ENCODE measurements around the gene YY1AP1.
"Not testable (repeated sequence)": the region's sequence is repeated elsewhere in the genome, so short reads cannot be mapped to it uniquely, and the experiment has no call there.

The YY1AP1 gene

GRCh38 chr1:155648207-155649147 is 40.1 kb downstream of the YY1AP1 start:
- no peak for DNase-seq (ENCODE audit: low read depth, low spot score)

GRCh38 chr1:155646307-155646706 is 42.3 kb downstream of the YY1AP1 start:
- DNase-seq (ENCODE audit: low read depth, low spot score), result no peak

- DNase-seq (ENCODE audit: low read depth, low spot score), result no peak
These were observed 42.9 kb downstream of the YY1AP1 start for GRCh38 chr1:155645648-155646047.

- DNase-seq (ENCODE audit: low read depth, low spot score), result no peak
These were observed 43.5 kb downstream of the YY1AP1 start for GRCh38 chr1:155645034-155645598.

GRCh38 chr1:155643230-155643629 is 45.3 kb downstream of the YY1AP1 start:
- no peak for DNase-seq (ENCODE audit: low read depth, low spot score)

GRCh38 chr1:155642559-155643180 is 45.9 kb downstream of the YY1AP1 start:
- not testable (repeated sequence) for DNase-seq (ENCODE audit: low read depth, low spot score)

GRCh38 chr1:155640367-155640766 is 48.2 kb downstream of the YY1AP1 start:
- no peak for DNase-seq (ENCODE audit: low read depth, low spot score)

GRCh38 chr1:155636397-155637153 is 52.0 kb downstream of the YY1AP1 start:
- DNase-seq (ENCODE audit: low read depth, low spot score), result no peak

GRCh38 chr1:155626428-155626827 is 62.1 kb downstream of the YY1AP1 start:
- DNase-seq (ENCODE audit: low read depth, low spot score), result not testable (repeated sequence)

GRCh38 chr1:155623357-155623756 is 65.2 kb downstream of the YY1AP1 start:
- DNase-seq (ENCODE audit: low read depth, low spot score), result no peak

GRCh38 chr1:155622191-155622590 is 66.4 kb downstream of the YY1AP1 start:
- no peak for DNase-seq (ENCODE audit: low read depth, low spot score)

- DNase-seq (ENCODE audit: low read depth, low spot score), result not testable (repeated sequence)
These were observed 75.3 kb downstream of the YY1AP1 start for GRCh38 chr1:155613226-155613625.

- not testable (repeated sequence) for DNase-seq (ENCODE audit: low read depth, low spot score)
These were observed 78.3 kb downstream of the YY1AP1 start for GRCh38 chr1:155610257-155610647.

GRCh38 chr1:155609515-155610256 is 78.9 kb downstream of the YY1AP1 start, which contains the start of gene MSTO1:
Gene MSTO1, plus strand, starts transcription at chr1:155610218. Its CDS starts 31 bp downstream, at chr1:155610249.
- peak; percentile 97 for DNase-seq (ENCODE audit: low read depth, low spot score)

All from activated naive CD8-positive, alpha-beta T cell treated with anti-CD3 and anti-CD28 coated beads, Interleukin-2, amount 50 U/mL, for 16 hours (primary cell).